Tibial nerve (tissue), 4 donors: ENCODE measurements around the gene PMEL.

ENCODE experiments used
- CTCF ChIP-seq, 5 experiments: fragments of 200-600 bp in 3 of 5; fragments of 450-650 bp in 2 of 5; sonication (generic) in 3 of 5; IDR thresholded peaks; one replicate each; pipeline ENCODE4 v1.5.1; 2016 to 2019; ENCODE audit warnings: antibody characterized with exemption in 5 of 5, mild to moderate bottlenecking in 3 of 5, moderate library complexity in 2 of 5
- EP300 ChIP-seq, 2 donors: sonication (generic); formaldehyde crosslinking; IDR thresholded peaks; one replicate each; pipeline ENCODE4 v1.6.1; 2017; ENCODE audit warnings: antibody characterized with exemption in 2 of 2, mild to moderate bottlenecking in 1 of 2
- POLR2A ChIP-seq, 2 donors: fragments of 450-650 bp; IDR thresholded peaks; one replicate each; pipeline ENCODE4 v1.6.1; 2017; ENCODE audit warnings: antibody characterized with exemption in 2 of 2, mild to moderate bottlenecking in 2 of 2, moderate library complexity in 2 of 2

DNA sequence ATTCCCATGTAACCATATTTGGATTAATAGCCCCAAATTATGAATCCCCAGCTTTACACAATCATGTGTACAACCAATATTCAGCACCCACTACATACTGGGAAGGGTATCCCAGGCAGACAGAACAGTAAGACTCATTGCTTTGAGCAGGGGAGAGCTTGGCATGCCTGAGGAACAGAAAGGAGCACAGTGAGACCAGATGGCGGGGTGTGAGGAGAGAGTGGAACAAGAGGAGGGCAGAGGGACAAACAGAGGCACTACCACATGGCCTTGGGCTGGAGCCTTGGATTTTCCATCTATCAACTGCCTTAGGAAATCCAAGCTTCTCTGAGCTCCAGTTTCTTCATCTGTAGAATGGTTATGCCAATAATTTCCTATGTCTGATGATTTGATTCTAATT is 31.1 kb downstream of the PMEL start:
- TF ChIP-seq CTCF (IDR thresholded peaks at IDR 0.05) (no peak), POLR2A (IDR thresholded peaks at IDR 0.05) (no peak), EP300 (IDR thresholded peaks at IDR 0.05) (no peak)
